Limb (tissue), 2 donors: ENCODE data around the gene SBK3.
A peak's percentile ranks its signal among the peaks of the same experiment; 100 is the strongest.
"Not testable (repeated sequence)": the region's sequence is repeated elsewhere in the genome, so short reads cannot be mapped to it uniquely, and the experiment has no call there.

Experiments used
- DNase-seq, 2 donors: peaks; one replicate each; pipeline ENCODE4 v3.0.0-alpha.2; 2016; ENCODE audit errors: extremely low spot score in 2 of 2

SBK3 gene

GRCh38 chr19:55545443-55545842, at the start of gene SBK3:
SBK3 (minus strand) TSS chr19:55545543; CDS start chr19:55545543, 0 bp downstream.
- no peak for DNase-seq

GRCh38 chr19:55593096-55593772, 47.9 kb upstream of the SBK3 start:
- DNase-seq = no peak

GRCh38 chr19:55592391-55593090, 47.2 kb upstream of the SBK3 start:
- no peak for DNase-seq

- no peak for DNase-seq
Measured at GRCh38 chr19:55591555-55591954, 46.2 kb upstream of the SBK3 start.

- DNase-seq = no peak
Measured at GRCh38 chr19:55590617-55591016, 45.3 kb upstream of the SBK3 start.

- no peak for DNase-seq
Measured at GRCh38 chr19:55590109-55590508, 44.8 kb upstream of the SBK3 start.

GRCh38 chr19:55588738-55589137, 43.4 kb upstream of the SBK3 start:
- no peak for DNase-seq

- DNase-seq = peak; percentile 90 to 98
Measured at GRCh38 chr19:55586976-55587668, 41.8 kb upstream of the SBK3 start.

- peak; percentile 88 to 96 for DNase-seq
Measured at GRCh38 chr19:55585658-55586339, 40.5 kb upstream of the SBK3 start.

- no peak for DNase-seq
Measured at GRCh38 chr19:55584871-55585270, 39.5 kb upstream of the SBK3 start.

- DNase-seq = not testable (repeated sequence)
Measured at GRCh38 chr19:55583897-55584296, 38.6 kb upstream of the SBK3 start.

GRCh38 chr19:55582284-55582683, 36.9 kb upstream of the SBK3 start:
- not testable (repeated sequence) for DNase-seq

GRCh38 chr19:55581823-55582223, 36.5 kb upstream of the SBK3 start:
- DNase-seq = no peak

GRCh38 chr19:55581145-55581822, 35.9 kb upstream of the SBK3 start:
- no peak for DNase-seq

- DNase-seq = peak; percentile 78 to 95
Measured at GRCh38 chr19:55580628-55581144, 35.3 kb upstream of the SBK3 start, which contains the start of gene ZNF579. ZNF579 (minus strand) TSS chr19:55580848; CDS start chr19:55579639, 1,209 bp downstream.

- DNase-seq = peak in 1 of 2 donors; percentile 60
Measured at GRCh38 chr19:55579766-55580621, 34.7 kb upstream of the SBK3 start.

- DNase-seq = no peak
Measured at GRCh38 chr19:55578761-55579747, 33.7 kb upstream of the SBK3 start.

- no peak for DNase-seq
Measured at GRCh38 chr19:55578031-55578760, 32.9 kb upstream of the SBK3 start.
